ENCODE data around the gene LRP1B.
"Not testable (repeated sequence)": the region's sequence is repeated elsewhere in the genome, so short reads cannot be mapped to it uniquely, and the experiment has no call there.

LRP1B gene

GRCh38 chr2:140551287-140551686 is 1579.5 kb downstream of the LRP1B start:
- POLR2A ChIA-PET, result no interaction called here
- DNase-seq (ENCODE audit: extremely low spot score), result no peak
- CTCF ChIA-PET, result interaction anchor here (1.1 to 1.6 kb wide), 2 partner anchors 9 to 36 kb away, joined by 3 to 4 read pairs; no protein-coding TSS in a partner anchor
- TF ChIP-seq CTCF (IDR thresholded peaks at IDR 0.05; ENCODE audit: control extremely low read depth, extremely low read depth, low read depth, missing control alignments), result no peak

GRCh38 chr2:140550821-140551220 is 1580.0 kb downstream of the LRP1B start:
- ChIA-PET CTCF (interaction anchor here (1.6 kb wide), 1 partner anchor 10 kb away, joined by 4 read pairs; no protein-coding TSS in a partner anchor), POLR2A (no interaction called here)
- no peak for DNase-seq (ENCODE audit: extremely low spot score)
- TF ChIP-seq CTCF (IDR thresholded peaks at IDR 0.05; ENCODE audit: control extremely low read depth, extremely low read depth, low read depth, missing control alignments), result no peak

GRCh38 chr2:140544769-140545168 is 1586.0 kb downstream of the LRP1B start:
- DNase-seq (ENCODE audit: extremely low spot score); POLR2A ChIA-PET: not testable (repeated sequence)
- CTCF ChIA-PET, result interaction anchor here (1.1 to 1.7 kb wide), 2 partner anchors 8 to 17 kb away, joined by 3 to 6 read pairs; no protein-coding TSS in a partner anchor

GRCh38 chr2:140542627-140543026 is 1588.2 kb downstream of the LRP1B start:
- POLR2A ChIA-PET, result no interaction called here
- CTCF ChIA-PET, result no interaction called here
- no peak for DNase-seq (ENCODE audit: extremely low spot score)
- TF ChIP-seq CTCF (IDR thresholded peaks at IDR 0.05; ENCODE audit: control extremely low read depth, extremely low read depth, low read depth, missing control alignments), result no peak

- ChIA-PET CTCF (interaction anchor here (1.1 kb wide), 1 partner anchor 19 kb away, joined by 3 read pairs; no protein-coding TSS in a partner anchor), POLR2A (no interaction called here)
- TF ChIP-seq CTCF (IDR thresholded peaks at IDR 0.05; ENCODE audit: control extremely low read depth, extremely low read depth, low read depth, missing control alignments), result no peak
- DNase-seq (ENCODE audit: extremely low spot score), result no peak
These were observed 1591.5 kb downstream of the LRP1B start for GRCh38 chr2:140539242-140539875.

GRCh38 chr2:140529706-140530105 is 1601.1 kb downstream of the LRP1B start:
- no peak for TF ChIP-seq CTCF (IDR thresholded peaks at IDR 0.05; ENCODE audit: control extremely low read depth, extremely low read depth, low read depth, missing control alignments)
- ChIA-PET CTCF (interaction anchor here (1.0 to 1.2 kb wide), 3 partner anchors 18 to 58 kb away, joined by 3 read pairs; no protein-coding TSS in a partner anchor), POLR2A (no interaction called here)
- DNase-seq (ENCODE audit: extremely low spot score), result no peak

GRCh38 chr2:140528982-140529381 is 1601.8 kb downstream of the LRP1B start:
- CTCF ChIA-PET, result interaction anchor here (1.0 to 1.2 kb wide), 3 partner anchors 17 to 58 kb away, joined by 3 read pairs; no protein-coding TSS in a partner anchor
- POLR2A ChIA-PET, result no interaction called here
- TF ChIP-seq CTCF (IDR thresholded peaks at IDR 0.05; ENCODE audit: control extremely low read depth, extremely low read depth, low read depth, missing control alignments), result no peak
- no peak for DNase-seq (ENCODE audit: extremely low spot score)

Data from GM10248 (cell line).